COLO668 (cell line): ENCODE measurements around the gene SOBP.
"Not testable (repeated sequence)": the region's sequence is repeated elsewhere in the genome, so short reads cannot be mapped to it uniquely, and the experiment has no call there.

Source experiments
- DNase-seq: peaks from one replicate; lab custom pipeline; 2025; ENCODE audit not compliant: unreplicated experiment; lab: John Stamatoyannopoulos, UW

SOBP gene

DNA sequence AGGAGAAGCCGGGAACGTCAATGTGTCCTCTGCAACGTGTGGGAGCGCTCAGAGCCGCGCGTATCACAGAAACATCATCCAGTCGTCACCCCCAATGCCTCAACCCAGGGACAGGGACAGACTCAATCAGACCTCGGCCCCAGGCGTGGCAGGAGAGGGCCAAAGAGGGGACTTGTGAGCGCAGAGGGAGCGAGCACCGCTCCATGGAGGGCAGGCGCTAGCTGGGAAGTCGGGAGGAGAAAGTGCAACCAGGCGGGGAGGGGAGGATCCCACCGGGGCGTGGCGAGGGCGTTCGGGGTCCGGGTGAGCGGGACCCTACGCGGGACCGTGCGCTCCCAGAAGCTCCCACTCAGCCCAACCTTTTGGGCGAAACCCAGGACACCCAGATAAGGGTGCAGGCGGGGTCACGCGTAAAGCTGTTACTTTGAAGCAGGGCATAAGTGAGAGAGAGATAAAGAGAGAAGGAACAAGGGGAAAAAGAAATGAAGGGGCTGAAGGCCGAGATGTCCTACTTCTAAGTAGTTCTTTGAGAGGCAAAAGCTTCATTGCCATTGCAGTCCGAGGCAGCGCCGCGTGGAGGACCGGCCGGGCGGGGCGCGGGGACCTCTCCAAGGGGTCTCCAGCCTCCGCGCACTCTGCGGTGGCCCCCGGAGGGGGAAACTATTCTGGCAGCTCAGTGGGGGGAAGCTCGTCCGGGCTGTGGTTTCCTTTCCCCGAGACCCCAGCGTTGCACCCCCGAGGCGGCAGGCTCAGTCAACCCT is 862 bp upstream of the SOBP start:
- peak; percentile 43 for DNase-seq

GRCh38 chr6:107490566-107491137 is 735 bp downstream of the SOBP start:
- DNase-seq, result peak; percentile 45

- DNase-seq, result peak; percentile 69
Measured at GRCh38 chr6:107491138-107491609, 1.3 kb downstream of the SOBP start.

- no peak for DNase-seq
Measured at GRCh38 chr6:107491760-107492660, 2.1 kb downstream of the SOBP start.

GRCh38 chr6:107493158-107494057 is 3.5 kb downstream of the SOBP start:
- DNase-seq, result peak; percentile 64

GRCh38 chr6:107495196-107495643 is 5.3 kb downstream of the SOBP start:
- no peak for DNase-seq

- DNase-seq, result no peak
Measured at GRCh38 chr6:107495971-107496370, 6.1 kb downstream of the SOBP start.

DNA sequence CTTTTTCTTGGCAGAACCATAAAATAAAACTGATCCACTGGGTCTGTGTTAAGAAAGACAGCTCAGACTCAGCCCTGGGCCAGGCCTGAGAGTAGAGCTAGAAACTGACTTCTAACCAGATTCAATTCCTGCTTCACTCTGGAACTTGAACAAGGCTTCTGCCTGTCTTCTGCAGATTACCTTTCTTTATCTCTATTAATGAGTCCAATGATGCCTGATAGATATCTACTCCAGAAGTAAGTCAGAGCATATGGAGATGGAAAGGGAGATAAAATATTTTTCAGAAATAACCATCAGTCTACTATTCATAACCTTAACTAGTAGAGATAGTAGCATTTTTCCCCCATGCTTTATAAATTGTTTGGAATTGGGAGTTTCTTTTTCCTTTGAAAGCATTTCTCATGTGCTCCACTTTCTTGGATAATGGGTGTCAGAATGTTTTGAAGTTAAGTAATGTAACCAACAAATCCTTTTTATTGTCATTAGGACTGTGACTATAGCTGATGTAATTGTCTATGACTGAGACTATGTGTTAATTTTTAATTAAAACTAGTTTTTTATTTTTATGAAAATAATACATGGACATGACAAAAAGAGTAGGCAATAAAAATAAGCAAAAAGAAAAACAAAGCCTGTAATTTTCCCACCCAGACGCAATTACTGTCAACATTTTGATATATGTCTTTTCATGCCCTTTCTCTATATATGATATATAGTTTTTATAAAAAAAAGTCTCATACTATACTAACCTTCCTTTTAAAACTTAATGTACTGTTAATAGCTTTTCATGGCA is 7.2 kb downstream of the SOBP start:
- DNase-seq, result no peak

GRCh38 chr6:107504270-107505026 is 14.5 kb downstream of the SOBP start:
- DNase-seq, result no peak

- no peak for DNase-seq
Measured at GRCh38 chr6:107506145-107506544, 16.2 kb downstream of the SOBP start.

- no peak for DNase-seq
Measured at GRCh38 chr6:107509506-107509905, 19.6 kb downstream of the SOBP start.

DNA sequence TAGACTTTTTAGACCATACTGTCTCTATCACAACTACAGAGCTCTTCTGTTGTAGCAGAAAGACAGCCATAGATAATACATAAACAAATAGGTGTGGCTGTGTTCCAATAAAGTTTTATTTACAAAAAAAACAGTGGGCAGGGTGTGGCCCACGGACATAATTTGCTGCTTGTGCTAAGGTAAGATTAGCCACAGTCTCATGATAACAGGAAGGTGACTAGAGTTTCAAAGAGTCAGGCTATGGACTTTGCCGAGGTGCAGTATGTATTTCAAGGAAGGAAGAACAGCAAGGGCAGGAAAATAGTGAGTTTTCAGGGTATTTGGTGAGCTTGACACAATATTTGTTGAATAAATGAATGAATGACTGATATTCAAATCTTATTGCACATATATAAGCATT is 20.2 kb downstream of the SOBP start:
- DNase-seq, result no peak

- DNase-seq, result no peak
Measured at GRCh38 chr6:107511511-107511993, 21.6 kb downstream of the SOBP start.

GRCh38 chr6:107513214-107513613 is 23.3 kb downstream of the SOBP start:
- no peak for DNase-seq

GRCh38 chr6:107515955-107516354 is 26.0 kb downstream of the SOBP start:
- DNase-seq, result no peak

GRCh38 chr6:107517274-107517673 is 27.4 kb downstream of the SOBP start:
- no peak for DNase-seq

GRCh38 chr6:107519224-107519623 is 29.3 kb downstream of the SOBP start:
- DNase-seq, result not testable (repeated sequence)

DNA sequence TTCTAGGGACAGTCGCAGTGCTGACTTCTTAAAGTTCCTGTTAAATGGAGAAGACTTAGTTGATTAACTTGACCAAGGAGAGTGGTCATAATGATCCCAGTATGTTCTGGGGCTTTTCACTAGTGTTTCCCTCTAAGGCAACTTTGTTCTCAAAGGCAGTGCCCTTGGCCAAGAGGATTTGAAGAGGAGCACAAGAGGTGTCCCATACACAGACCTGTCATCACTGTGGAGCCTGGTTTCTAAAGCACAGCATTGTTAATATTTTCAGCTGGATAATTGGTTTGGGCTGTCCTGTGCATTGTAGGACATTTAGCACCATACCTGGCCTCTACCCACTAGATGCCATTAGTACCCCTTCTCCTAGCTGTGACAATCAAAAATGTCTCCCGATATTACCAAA is 30.8 kb downstream of the SOBP start:
- DNase-seq, result not testable (repeated sequence)
